H9 (cell line): ENCODE results near the gene MFRP. TPM values are rescaled to one million over a fixed set of nuclear protein-coding genes. Genes with fewer than 3 reads are reported as not detected.

Experiments
- DNase-seq: peaks from one replicate; pipeline ENCODE4 v3.0.0-alpha.2; 2017
- H2AFZ ChIP-seq: one replicate; pipeline ENCODE4 v1.6.1; 2013; ENCODE audit warnings: mild to moderate bottlenecking, low read length, control low read depth, moderate library complexity
- H2AK5ac ChIP-seq: 2 replicates; pipeline ENCODE4 v1.6.1; 2013; ENCODE audit warnings: low read length, control low read depth, mixed read lengths; ENCODE audit not compliant: insufficient read length
- H2BK120ac ChIP-seq: one replicate; pipeline ENCODE4 v1.6.1; 2013; ENCODE audit warnings: low read depth, mild to moderate bottlenecking, low read length, control low read depth, inconsistent platforms; ENCODE audit not compliant: poor library complexity, severe bottlenecking
- H2BK12ac ChIP-seq: 2 replicates; pipeline ENCODE4 v1.6.1; 2013; ENCODE audit warnings: low read length, control low read depth, mixed read lengths, low read depth; ENCODE audit not compliant: insufficient read length
- H2BK15ac ChIP-seq: 2 replicates; pipeline ENCODE4 v1.6.1; 2013; ENCODE audit warnings: low read depth, low read length, control low read depth
- H2BK20ac ChIP-seq: one replicate; pipeline ENCODE4 v1.6.1; 2013; ENCODE audit warnings: low read depth, mild to moderate bottlenecking, low read length, control low read depth, inconsistent platforms; ENCODE audit not compliant: poor library complexity, severe bottlenecking
- H2BK5ac ChIP-seq: 2 replicates; pipeline ENCODE4 v1.6.1; 2013; ENCODE audit warnings: low read length, control low read depth, mixed read lengths; ENCODE audit not compliant: insufficient read length
- H3K14ac ChIP-seq: 2 replicates; pipeline ENCODE4 v1.6.1; 2013; ENCODE audit warnings: low read length, control low read depth; ENCODE audit not compliant: insufficient read depth
- H3K18ac ChIP-seq: 2 replicates; pipeline ENCODE4 v1.6.1; 2013; ENCODE audit warnings: low read depth, mild to moderate bottlenecking, mixed read lengths, low read length, control low read depth; ENCODE audit not compliant: insufficient read length
- H3K23ac ChIP-seq: 2 replicates; pipeline ENCODE4 v1.6.1; 2013; ENCODE audit warnings: low read length, control low read depth, mixed read lengths, low read depth; ENCODE audit not compliant: insufficient read length
- H3K23me2 ChIP-seq: 2 replicates; pipeline ENCODE4 v1.6.1; 2013; ENCODE audit warnings: low read depth, mild to moderate bottlenecking, mixed read lengths, low read length, control low read depth; ENCODE audit not compliant: insufficient read length, poor library complexity, severe bottlenecking
- H3K27ac ChIP-seq: 2 replicates; pipeline ENCODE4 v1.5.1; 2013; ENCODE audit warnings: low read length, control low read depth, mixed read lengths, low read depth; ENCODE audit not compliant: insufficient read length
- H3K27me3 ChIP-seq: 2 replicates; pipeline ENCODE4 v1.6.1; 2013; ENCODE audit warnings: low read length, control low read depth, inconsistent platforms; ENCODE audit not compliant: insufficient read depth
- H3K4ac ChIP-seq: 2 replicates; pipeline ENCODE4 v1.6.1; 2013; ENCODE audit warnings: low read depth, mild to moderate bottlenecking, control low read depth, inconsistent platforms, low read length, moderate library complexity
- H3K4me1 ChIP-seq: 2 replicates; pipeline ENCODE4 v1.6.1; 2013; ENCODE audit warnings: low read length, control low read depth, inconsistent platforms; ENCODE audit not compliant: insufficient read depth
- H3K4me2 ChIP-seq: 2 replicates; pipeline ENCODE4 v1.6.1; 2013; ENCODE audit warnings: low read length, control low read depth, mixed read lengths; ENCODE audit not compliant: insufficient read length, insufficient read depth
- H3K56ac ChIP-seq: 2 replicates; pipeline ENCODE4 v1.6.1; 2013; ENCODE audit warnings: low read depth, mild to moderate bottlenecking, mixed read lengths, low read length, control low read depth; ENCODE audit not compliant: insufficient read length
- H3K79me1 ChIP-seq: 2 replicates; pipeline ENCODE4 v1.6.1; 2013; ENCODE audit warnings: low read depth, mild to moderate bottlenecking, moderate library complexity, low read length, control low read depth, inconsistent platforms; ENCODE audit not compliant: insufficient read depth, poor library complexity, severe bottlenecking
- H3K79me2 ChIP-seq: 2 replicates; pipeline ENCODE4 v1.6.1; 2013; ENCODE audit warnings: low read length, control low read depth, inconsistent platforms; ENCODE audit not compliant: insufficient read depth
- H3K9ac ChIP-seq: 2 replicates; pipeline ENCODE4 v1.6.1; 2013; ENCODE audit warnings: low read length, control low read depth, mixed read lengths; ENCODE audit not compliant: insufficient read length; ENCODE audit errors: extremely low read depth
- H3K9me3 ChIP-seq: one replicate; pipeline ENCODE4 v1.6.1; 2013; ENCODE audit warnings: low read depth, low read length, inconsistent platforms; ENCODE audit not compliant: control insufficient read depth
- H3T11ph ChIP-seq: one replicate; pipeline ENCODE4 v1.6.1; 2013; ENCODE audit warnings: mild to moderate bottlenecking, low read length, control low read depth, inconsistent platforms
- H4K20me1 ChIP-seq: one replicate; pipeline ENCODE4 v1.6.1; 2013; ENCODE audit not compliant: control insufficient read depth, insufficient read length, insufficient read depth
- H4K5ac ChIP-seq: 2 replicates; pipeline ENCODE4 v1.6.1; 2013; ENCODE audit warnings: low read depth, mild to moderate bottlenecking, mixed read lengths, low read length, control low read depth; ENCODE audit not compliant: insufficient read length
- H4K8ac ChIP-seq: replicated peaks from 2 replicates; pipeline ENCODE4 v1.6.1; 2013; ENCODE audit warnings: low read length, control low read depth, mixed read lengths, low read depth; ENCODE audit not compliant: insufficient read length
- H4K91ac ChIP-seq: 2 replicates; pipeline ENCODE4 v1.6.1; 2013; ENCODE audit warnings: low read depth, mild to moderate bottlenecking, moderate library complexity, mixed read lengths, low read length, control low read depth; ENCODE audit not compliant: insufficient read length
- H3K27ac Mint-ChIP-seq, 3 experiments: 2 replicates in 2 of 3; 3 replicates in 1 of 3; pipeline ENCODE4 v1.8.0; 2020 to 2021; ENCODE audit warnings: mixed read lengths in 3 of 3, mild to moderate bottlenecking in 1 of 3, moderate library complexity in 1 of 3
- H3K27me3 Mint-ChIP-seq: 2 replicates; pipeline ENCODE4 v1.8.0; 2021; ENCODE audit warnings: low read depth, mild to moderate bottlenecking, moderate library complexity, mixed read lengths
- H3K36me3 Mint-ChIP-seq, 3 experiments: 2 replicates in 2 of 3; 3 replicates in 1 of 3; pipeline ENCODE4 v1.8.0; 2020 to 2021; ENCODE audit warnings: low read depth in 3 of 3, mixed read lengths in 3 of 3; ENCODE audit not compliant: insufficient read depth in 1 of 3
- H3K4me1 Mint-ChIP-seq, 2 experiments: 2 replicates each; pipeline ENCODE4 v1.8.0; 2020; ENCODE audit warnings: mixed read lengths in 2 of 2
- H3K4me3 Mint-ChIP-seq, 2 experiments: 2 replicates in 1 of 2; 3 replicates in 1 of 2; pipeline ENCODE4 v1.8.0; 2020 to 2021; ENCODE audit warnings: mild to moderate bottlenecking in 2 of 2, mixed read lengths in 2 of 2, moderate library complexity in 1 of 2
- H3K9me3 Mint-ChIP-seq, 2 experiments: 2 replicates in 1 of 2; 3 replicates in 1 of 2; pipeline ENCODE4 v1.8.0; 2020; ENCODE audit warnings: mild to moderate bottlenecking in 2 of 2, mixed read lengths in 2 of 2, moderate library complexity in 1 of 2
- WGBS: extraction: QIAGEN DNeasy Blood & Tissue Kit; methylation state at CpG from one replicate; pipeline ENCODE4 v1.1.7; 2013; ENCODE audit warnings: missing lambda C conversion rate, low lambda C conversion rate, mixed read lengths; ENCODE audit not compliant: insufficient read length; ENCODE audit errors: extremely low coverage; 5-methylcytosine and 5-hydroxymethylcytosine counted together
- total RNA-seq: library from RNA; stranded (reverse); gene quantifications from 2 replicates; pipeline ENCODE4 v1.2.1, GENCODE V29; 2021
- TF ChIP-seq, protein P1 (sequence below): fragments of 200-600 bp; sonication (generic); conservative IDR thresholded peaks from 3 replicates; pipeline ENCODE4 v1.8.0; 2021; ENCODE audit warnings: antibody characterized with exemption, mild to moderate bottlenecking

MFRP gene
- total RNA-seq, 1 experiment from 2014 or later, result not detected

DNA sequence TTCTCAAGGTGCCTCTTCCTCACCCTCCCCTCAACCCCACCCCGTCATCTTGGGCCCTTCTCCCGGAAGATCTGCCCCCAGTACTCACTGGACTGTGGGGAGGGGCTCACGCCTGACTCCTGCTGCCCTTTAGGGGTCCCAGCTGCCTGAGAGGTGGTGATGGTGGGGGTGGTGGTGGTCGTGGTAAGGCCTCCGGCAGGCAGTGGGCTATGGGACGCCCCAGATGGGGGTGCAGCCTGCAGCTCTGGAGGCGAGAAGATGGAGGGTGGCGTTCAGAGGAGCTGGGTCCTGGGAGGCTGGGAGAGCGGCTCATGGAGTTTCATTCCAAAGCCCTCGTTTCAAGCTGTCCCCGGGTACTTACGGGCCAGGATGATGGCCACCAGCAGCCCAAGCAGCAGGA lies 820 bp downstream of the MFRP start:
- TF ChIP-seq, protein P1, sequence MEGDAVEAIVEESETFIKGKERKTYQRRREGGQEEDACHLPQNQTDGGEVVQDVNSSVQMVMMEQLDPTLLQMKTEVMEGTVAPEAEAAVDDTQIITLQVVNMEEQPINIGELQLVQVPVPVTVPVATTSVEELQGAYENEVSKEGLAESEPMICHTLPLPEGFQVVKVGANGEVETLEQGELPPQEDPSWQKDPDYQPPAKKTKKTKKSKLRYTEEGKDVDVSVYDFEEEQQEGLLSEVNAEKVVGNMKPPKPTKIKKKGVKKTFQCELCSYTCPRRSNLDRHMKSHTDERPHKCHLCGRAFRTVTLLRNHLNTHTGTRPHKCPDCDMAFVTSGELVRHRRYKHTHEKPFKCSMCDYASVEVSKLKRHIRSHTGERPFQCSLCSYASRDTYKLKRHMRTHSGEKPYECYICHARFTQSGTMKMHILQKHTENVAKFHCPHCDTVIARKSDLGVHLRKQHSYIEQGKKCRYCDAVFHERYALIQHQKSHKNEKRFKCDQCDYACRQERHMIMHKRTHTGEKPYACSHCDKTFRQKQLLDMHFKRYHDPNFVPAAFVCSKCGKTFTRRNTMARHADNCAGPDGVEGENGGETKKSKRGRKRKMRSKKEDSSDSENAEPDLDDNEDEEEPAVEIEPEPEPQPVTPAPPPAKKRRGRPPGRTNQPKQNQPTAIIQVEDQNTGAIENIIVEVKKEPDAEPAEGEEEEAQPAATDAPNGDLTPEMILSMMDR, result no peak
- Histone ChIP-seq H2AK5ac (no peak overlapping the region), H2BK5ac (no peak overlapping the region), H2BK120ac (no peak overlapping the region), H4K91ac (no peak overlapping the region), H3K14ac (no peak overlapping the region), H3K4me2 (no peak overlapping the region), H3K18ac (no peak overlapping the region), H3T11ph (no peak overlapping the region), H2BK20ac (no peak overlapping the region), H3K4ac (no peak overlapping the region), H3K4me1 (no peaks in the 10 kb centered on the region; the same call in 1 of the 2 replicates), H3K27ac (no peak overlapping the region), H3K79me2 (no peaks in the 10 kb centered on the region), H2BK12ac (no peak overlapping the region), H4K20me1 (no peaks in the 10 kb centered on the region), H3K9ac (no peak overlapping the region), H2AFZ (no peak overlapping the region), H2BK15ac (no peak overlapping the region), H3K23ac (no peak overlapping the region), H3K56ac (no peak overlapping the region), H3K79me1 (no peaks in the 10 kb centered on the region), H3K9me3 (no peaks in the 10 kb centered on the region), H4K8ac (no peak overlapping the region), H4K5ac (no peak overlapping the region), H3K27me3 (peaks cover 8% of the 10 kb centered on the region; the same call in 1 of the 2 replicates), H3K23me2 (peaks cover 2% of the 10 kb centered on the region)
- H3K36me3 Mint-ChIP-seq, result no peaks in the 10 kb centered on the region; a peak in 1 of 7 replicates
- no CpG with 5 or more reads among the region's 12 CpGs for WGBS
- H3K27me3 Mint-ChIP-seq, result peaks cover 79% of the 10 kb centered on the region
- H3K4me3 Mint-ChIP-seq, result no peak overlapping the region
- H3K4me1 Mint-ChIP-seq, result peaks cover 13 to 24% of the 10 kb centered on the region in 2 experiments
- DNase-seq, result no peak
- no peak overlapping the region; a peak in 1 of 7 replicates for H3K27ac Mint-ChIP-seq
- no peaks in the 10 kb centered on the region; a peak in 1 of 5 replicates for H3K9me3 Mint-ChIP-seq
